Measurements from ENCODE around the gene ADRB2. TPM values are rescaled to one million over a fixed set of nuclear protein-coding genes. Genes with fewer than 3 reads are reported as not detected.

Gene ADRB2
- polyA plus RNA-seq, 2 of the 4 experiments (the other 2 are of a cell fraction) = 0.18 to 0.34 TPM

DNA sequence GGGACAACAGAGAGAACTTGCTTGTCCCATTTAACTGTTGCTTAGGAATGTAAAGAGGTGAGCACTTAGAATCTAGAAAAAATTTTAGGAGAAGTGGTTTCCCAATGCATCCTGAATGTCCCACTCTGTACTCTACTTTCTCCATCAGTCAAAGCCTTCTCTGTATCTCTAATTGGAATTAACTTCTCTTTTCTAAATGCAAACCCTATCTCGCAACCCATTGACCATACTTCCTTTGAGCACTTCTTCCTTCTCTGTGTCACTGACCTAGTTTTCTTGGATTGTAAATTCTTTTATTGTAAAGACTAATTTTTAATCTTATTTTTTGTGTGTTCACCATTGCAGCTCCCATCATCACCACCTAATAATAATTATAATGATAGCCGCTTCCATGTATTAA, 33.3 kb downstream of the ADRB2 start:
- 93% methylated on average over 2 of the region's 2 CpGs for WGBS (ENCODE audit: missing lambda C conversion rate)
- ChIA-PET POLR2A (no interaction called here), CTCF (interaction anchor here (1.2 kb wide), 1 partner anchor 63 kb away, joined by 3 read pairs; no protein-coding TSS in a partner anchor)
- no peak overlapping the region for H3K4me3 ChIP-seq
- ATAC-seq (no peak), DNase-seq (ENCODE audit: low read depth in 1 of 2, low spot score in 1 of 2) (no peak), FAIRE-seq (no peak)
- H3K4me1 ChIP-seq = no peaks in the 10 kb centered on the region
- no peak for TF ChIP-seq BHLHE40 (IDR thresholded peaks at IDR 0.05; ENCODE audit: low read depth, low read length)
- TF ChIP-seq NFE2L2 (conservative IDR thresholded peaks at IDR 0.05; ENCODE audit: low read length) = no peak
- TF ChIP-seq KDM1A (IDR thresholded peaks at IDR 0.05; ENCODE audit: low read depth) = no peak
- TF ChIP-seq CBX8 (IDR thresholded peaks at IDR 0.05) = no peak
- TF ChIP-seq PBX3 (IDR thresholded peaks at IDR 0.05) = no peak
- no peak for TF ChIP-seq HOXB5 (CRISPR knock-in tag; IDR thresholded peaks at IDR 0.05)
- TF ChIP-seq FOSL2 (IDR thresholded peaks at IDR 0.05) = no peak
- TF ChIP-seq FOSL2 (CRISPR knock-in tag; IDR thresholded peaks at IDR 0.05) = no peak
- TF ChIP-seq SMC3 (IDR thresholded peaks at IDR 0.05) = no peak
- no peak for TF ChIP-seq JUN (IDR thresholded peaks at IDR 0.05)
- H3K9me3 ChIP-seq = no peaks in the 10 kb centered on the region
- H3K4me2 ChIP-seq = no peak overlapping the region
- H3K27ac ChIP-seq = no peak overlapping the region

GRCh38 chr5:148860599-148860998, 34.2 kb downstream of the ADRB2 start:
- WGBS (ENCODE audit: missing lambda C conversion rate) = 42% methylated on average over 5 of the region's 5 CpGs
- POLR2A ChIA-PET = no interaction called here
- H3K27ac ChIP-seq = no peak overlapping the region
- no peak overlapping the region for H3K4me3 ChIP-seq
- CTCF ChIA-PET = interaction anchor here (1.2 kb wide), 1 partner anchor 62 kb away, joined by 3 read pairs; no protein-coding TSS in a partner anchor
- no peaks in the 10 kb centered on the region for H3K4me1 ChIP-seq
- no peaks in the 10 kb centered on the region for H3K9me3 ChIP-seq
- H3K4me2 ChIP-seq = no peak overlapping the region
- TF ChIP-seq SMC3 (IDR thresholded peaks at IDR 0.05) (no peak), NPAS2 (CRISPR knock-in tag; IDR thresholded peaks at IDR 0.05; ENCODE audit: borderline replicate concordance) (no peak), CHD4 (IDR thresholded peaks at IDR 0.05; ENCODE audit: borderline replicate concordance) (no peak), CBX8 (IDR thresholded peaks at IDR 0.05) (no peak), ZC3H11A (IDR thresholded peaks at IDR 0.05) (no peak), RFX5 (IDR thresholded peaks at IDR 0.05) (no peak), PHF8 (IDR thresholded peaks at IDR 0.05; ENCODE audit: borderline replicate concordance, low read depth) (no peak), RAD21 (conservative IDR thresholded peaks at IDR 0.05 in 1 of 2, IDR thresholded peaks at IDR 0.05 in 1 of 2) (no peak), TFCP2L1 (CRISPR knock-in tag; IDR thresholded peaks at IDR 0.05) (no peak), ZFP36 (IDR thresholded peaks at IDR 0.05; ENCODE audit: borderline replicate concordance, partially characterized antibody) (no peak), CHD2 (IDR thresholded peaks at IDR 0.05; ENCODE audit: low read length, partially characterized antibody) (no peak)
- TF ChIP-seq, protein P1, sequence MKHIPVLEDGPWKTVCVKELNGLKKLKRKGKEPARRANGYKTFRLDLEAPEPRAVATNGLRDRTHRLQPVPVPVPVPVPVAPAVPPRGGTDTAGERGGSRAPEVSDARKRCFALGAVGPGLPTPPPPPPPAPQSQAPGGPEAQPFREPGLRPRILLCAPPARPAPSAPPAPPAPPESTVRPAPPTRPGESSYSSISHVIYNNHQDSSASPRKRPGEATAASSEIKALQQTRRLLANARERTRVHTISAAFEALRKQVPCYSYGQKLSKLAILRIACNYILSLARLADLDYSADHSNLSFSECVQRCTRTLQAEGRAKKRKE (CRISPR knock-in tag; IDR thresholded peaks at IDR 0.05; ENCODE audit: low read depth) = no peak
- DNase-seq (ENCODE audit: low read depth in 1 of 2, low spot score in 1 of 2) (no peak), FAIRE-seq (no peak), ATAC-seq (no peak)

DNA sequence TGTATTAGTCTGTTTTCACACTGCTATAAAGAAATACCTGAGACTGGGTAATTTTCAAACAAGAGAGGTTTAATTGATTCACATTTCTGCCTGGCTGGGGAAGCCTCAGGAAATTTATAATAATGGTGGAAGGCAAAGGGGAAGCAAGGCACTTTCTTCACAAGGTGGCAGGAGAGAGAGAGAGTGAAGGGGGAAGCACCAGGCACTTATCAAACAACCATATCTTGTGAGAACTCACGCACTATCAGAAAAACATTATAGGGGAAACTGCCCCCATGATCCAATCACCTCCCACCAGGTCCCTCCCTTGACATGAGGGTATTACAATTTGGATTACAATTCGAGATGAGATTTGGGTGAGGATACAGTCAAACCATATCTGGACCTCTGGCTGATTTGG, 34.7 kb downstream of the ADRB2 start:
- POLR2A ChIA-PET = no interaction called here
- TF ChIP-seq MAFK (IDR thresholded peaks at IDR 0.05; ENCODE audit: partially characterized antibody) (no peak), HEYL (CRISPR knock-in tag; IDR thresholded peaks at IDR 0.05) (no peak), FOSB (CRISPR knock-in tag; IDR thresholded peaks at IDR 0.05) (no peak), KDM5A (IDR thresholded peaks at IDR 0.05) (no peak), NPAS2 (CRISPR knock-in tag; IDR thresholded peaks at IDR 0.05; ENCODE audit: borderline replicate concordance) (no peak), ZC3H11A (IDR thresholded peaks at IDR 0.05) (no peak), SREBF2 (IDR thresholded peaks at IDR 0.05) (no peak)
- DNase-seq (ENCODE audit: low read depth in 1 of 2, low spot score in 1 of 2) = no peak
- no peak overlapping the region for H3K4me2 ChIP-seq
- no peak overlapping the region for H3K4me3 ChIP-seq
- H3K27ac ChIP-seq = no peak overlapping the region
- FAIRE-seq = no peak
- H3K4me1 ChIP-seq = no peaks in the 10 kb centered on the region
- WGBS (ENCODE audit: missing lambda C conversion rate) = 45% methylated on average over 2 of the region's 2 CpGs
- CTCF ChIA-PET = interaction anchor here (1.2 kb wide), 1 partner anchor 9 kb away, joined by 3 read pairs; no protein-coding TSS in a partner anchor
- ATAC-seq = no peak
- no peaks in the 10 kb centered on the region for H3K9me3 ChIP-seq

All from A549 (cell line).